NCI-H2107 treated with DMSO at 0.1 percent for 48 hours (cell line): ENCODE data around the gene ACOT7.
"Not testable (repeated sequence)": the region's sequence is repeated elsewhere in the genome, so short reads cannot be mapped to it uniquely, and the experiment has no call there.

ENCODE experiments used
- DNase-seq: peaks from one replicate; lab custom pipeline; 2025; ENCODE audit not compliant: unreplicated experiment; lab: John Stamatoyannopoulos, UW

The ACOT7 gene

DNA sequence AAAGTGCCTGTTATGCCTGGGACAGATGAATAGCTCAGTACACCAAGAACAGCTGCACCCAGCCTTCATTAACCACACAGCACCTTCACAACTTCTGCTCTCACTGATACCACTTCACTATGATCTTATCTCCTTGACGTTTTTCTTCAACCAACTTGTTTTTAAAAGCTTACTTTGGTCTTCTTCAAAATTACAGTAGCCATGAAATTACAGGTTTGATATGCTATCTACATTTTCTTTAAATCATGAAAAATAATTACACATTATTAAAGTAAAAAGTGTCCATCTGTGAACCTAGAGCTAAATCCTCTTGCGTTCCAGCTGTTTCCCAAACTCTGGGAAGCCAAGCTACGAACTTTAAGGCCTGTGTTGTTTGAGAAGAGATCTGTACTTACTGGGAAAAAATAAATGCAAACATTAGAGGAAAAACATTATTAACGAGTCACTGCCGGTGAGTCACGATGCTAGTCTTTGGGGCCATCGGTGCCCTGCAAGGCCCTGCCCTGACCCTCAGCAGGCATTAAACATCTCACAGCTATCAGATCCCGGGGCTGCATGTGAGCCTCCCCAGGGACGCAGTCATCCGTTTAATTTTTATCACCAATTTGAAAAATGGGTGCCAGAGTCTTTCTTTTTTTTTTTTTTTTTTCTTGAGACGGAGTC is 76.3 kb downstream of the ACOT7 start:
- no peak for DNase-seq

GRCh38 chr1:6316240-6317097 is 77.1 kb downstream of the ACOT7 start:
- no peak for DNase-seq

GRCh38 chr1:6314503-6314902 is 79.1 kb downstream of the ACOT7 start:
- no peak for DNase-seq

DNA sequence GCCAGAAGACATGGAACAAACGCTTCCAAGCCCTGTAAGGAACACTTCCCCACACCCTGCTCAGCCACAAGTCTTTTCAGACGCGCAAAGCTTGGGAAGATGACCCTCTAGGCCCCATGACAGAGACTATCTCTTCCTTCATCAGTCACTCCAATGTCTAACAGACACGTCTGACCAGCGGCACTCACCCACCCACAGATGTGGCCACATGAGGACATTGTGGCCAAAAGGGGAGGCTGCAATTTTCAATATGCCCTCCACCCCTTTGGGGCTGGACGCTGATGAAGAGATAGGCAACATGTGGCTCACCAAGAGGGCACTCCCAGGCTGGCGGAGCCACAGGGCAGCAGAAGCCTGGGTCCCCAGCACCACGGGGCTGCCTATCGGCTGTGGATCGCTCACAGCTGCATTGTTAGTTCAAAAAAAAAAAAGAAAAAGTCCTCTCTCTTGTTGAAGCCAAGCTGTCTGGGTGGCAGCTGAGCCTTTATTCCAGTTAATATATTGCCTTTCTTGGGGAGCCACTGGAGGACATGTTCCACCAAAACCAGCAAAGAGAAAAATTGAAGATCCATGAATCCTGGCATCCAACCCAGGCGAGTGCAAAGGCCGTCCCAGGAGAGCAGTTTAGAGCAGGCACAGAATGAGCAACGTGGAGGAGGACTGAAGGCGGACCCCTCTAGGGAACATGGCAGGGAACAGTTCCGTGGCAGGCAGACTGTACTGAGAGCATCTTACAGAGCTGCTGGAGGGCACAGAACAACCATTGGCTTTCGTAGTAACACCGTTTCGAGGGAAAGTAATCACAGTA is 80.0 kb downstream of the ACOT7 start:
- DNase-seq, result no peak

- DNase-seq, result no peak
These were observed 83.3 kb downstream of the ACOT7 start for GRCh38 chr1:6310116-6310848.

GRCh38 chr1:6309564-6309963 is 84.0 kb downstream of the ACOT7 start:
- DNase-seq, result no peak

GRCh38 chr1:6308449-6308848 is 85.1 kb downstream of the ACOT7 start:
- no peak for DNase-seq

DNA sequence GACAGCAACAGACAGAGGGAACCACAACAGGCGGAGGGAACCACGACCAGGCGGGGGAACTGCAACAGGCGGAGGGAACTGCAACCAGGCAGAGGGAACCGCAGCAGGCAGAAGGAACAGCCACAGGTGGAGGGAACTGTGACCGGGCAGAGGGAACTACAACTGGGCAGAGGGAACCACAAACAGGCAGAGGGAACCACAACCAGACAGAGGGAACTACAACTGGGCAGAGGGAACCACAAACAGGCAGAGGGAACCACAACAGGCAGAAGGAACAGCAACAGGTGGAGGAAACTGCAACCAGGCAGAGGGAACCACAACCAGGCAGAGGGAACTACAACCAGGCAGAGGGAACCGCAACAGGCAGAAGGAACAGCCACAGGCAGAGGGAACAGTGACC is 85.9 kb downstream of the ACOT7 start:
- DNase-seq, result not testable (repeated sequence)

GRCh38 chr1:6307099-6307498 is 86.5 kb downstream of the ACOT7 start:
- DNase-seq, result no peak

DNA sequence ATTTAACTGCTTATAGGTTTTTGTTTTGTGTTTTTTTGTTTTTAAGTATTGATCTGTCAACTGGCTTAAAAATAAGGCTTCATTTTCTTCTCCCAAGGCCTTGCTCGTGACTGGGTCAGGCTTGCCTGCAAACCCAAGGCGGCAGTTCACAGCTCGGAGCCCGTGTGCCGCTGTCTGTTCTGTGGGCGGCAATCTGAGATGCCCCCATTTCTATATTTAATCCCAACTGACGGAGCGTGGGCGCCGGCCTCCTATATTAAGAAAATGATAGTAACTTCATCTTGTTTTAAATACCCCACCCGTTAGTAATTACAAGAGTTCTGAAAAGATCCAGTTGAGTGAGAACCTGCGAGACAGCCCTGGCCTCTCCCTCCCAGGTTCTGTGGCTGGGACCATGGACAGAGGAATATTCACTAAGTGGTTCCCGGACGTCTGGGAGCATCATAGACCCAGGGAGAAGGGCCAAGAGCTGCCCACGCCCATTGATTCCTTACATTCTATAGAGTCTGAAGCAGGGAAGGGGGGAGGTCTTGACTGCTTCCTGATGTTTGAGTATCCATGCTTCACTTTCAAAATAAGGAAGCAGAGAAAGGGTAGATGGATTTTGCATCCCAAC is 90.1 kb downstream of the ACOT7 start:
- no peak for DNase-seq

- DNase-seq, result no peak
These were observed 91.0 kb downstream of the ACOT7 start for GRCh38 chr1:6302568-6302967.

GRCh38 chr1:6301526-6301925 is 92.0 kb downstream of the ACOT7 start:
- DNase-seq, result no peak

GRCh38 chr1:6300342-6301048 is 93.1 kb downstream of the ACOT7 start:
- no peak for DNase-seq

- DNase-seq, result no peak
These were observed 93.9 kb downstream of the ACOT7 start for GRCh38 chr1:6299557-6300165.

- DNase-seq, result no peak
These were observed 94.6 kb downstream of the ACOT7 start for GRCh38 chr1:6298940-6299465.

- no peak for DNase-seq
These were observed 95.0 kb downstream of the ACOT7 start for GRCh38 chr1:6298530-6298929.

DNA sequence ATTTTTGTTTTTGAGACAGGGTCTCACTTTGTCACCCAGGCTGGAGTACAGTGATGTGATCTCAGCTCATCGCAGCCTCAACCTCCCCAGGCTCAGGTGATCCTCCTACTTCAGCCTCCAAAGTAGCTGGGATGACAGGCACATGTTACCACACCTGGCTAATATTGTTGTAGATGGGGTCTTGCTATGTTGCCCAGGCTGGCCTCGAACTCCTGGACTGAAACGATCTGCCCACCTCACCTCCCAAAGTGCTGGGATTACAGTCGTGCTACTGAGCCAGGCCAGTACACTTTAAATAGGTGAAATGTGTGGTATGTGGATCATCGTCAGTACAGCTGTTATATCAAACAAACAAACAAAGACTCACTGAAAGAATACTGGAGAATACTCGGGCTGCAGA is 97.7 kb downstream of the ACOT7 start:
- DNase-seq, result no peak

GRCh38 chr1:6294890-6295556 is 98.5 kb downstream of the ACOT7 start:
- no peak for DNase-seq
